GM21381 (cell line): ENCODE results near the gene LSG1.
"Not testable (repeated sequence)": the region's sequence is repeated elsewhere in the genome, so short reads cannot be mapped to it uniquely, and the experiment has no call there.

ENCODE experiments used
- ATAC-seq: cut with Tn5 transposase; IDR thresholded peaks from one replicate; pipeline ENCODE4 v1.9.1; 2021; ENCODE audit warnings: mild to moderate bottlenecking, moderate library complexity; ENCODE audit not compliant: unreplicated experiment

LSG1 gene

GRCh38 chr3:194619741-194620140, 52.2 kb downstream of the LSG1 start:
- ATAC-seq = no peak

GRCh38 chr3:194618858-194619608, 53.0 kb downstream of the LSG1 start:
- no peak for ATAC-seq

- ATAC-seq = no peak
Measured at GRCh38 chr3:194617827-194618226, 54.2 kb downstream of the LSG1 start.

GRCh38 chr3:194617143-194617671, 54.8 kb downstream of the LSG1 start:
- ATAC-seq = no peak

- ATAC-seq = no peak
Measured at GRCh38 chr3:194615226-194615625, 56.8 kb downstream of the LSG1 start.

- no peak for ATAC-seq
Measured at GRCh38 chr3:194612221-194612620, 59.8 kb downstream of the LSG1 start.

- no peak for ATAC-seq
Measured at GRCh38 chr3:194610689-194611088, 61.3 kb downstream of the LSG1 start.

- no peak for ATAC-seq
Measured at GRCh38 chr3:194609601-194610000, 62.4 kb downstream of the LSG1 start.

- ATAC-seq = no peak
Measured at GRCh38 chr3:194608981-194609380, 63.0 kb downstream of the LSG1 start.

- ATAC-seq = no peak
Measured at GRCh38 chr3:194607592-194608389, 64.2 kb downstream of the LSG1 start.

GRCh38 chr3:194606941-194607340, 65.0 kb downstream of the LSG1 start:
- no peak for ATAC-seq

GRCh38 chr3:194606163-194606562, 65.8 kb downstream of the LSG1 start:
- ATAC-seq = no peak

- ATAC-seq = not testable (repeated sequence)
Measured at GRCh38 chr3:194605314-194605713, 66.7 kb downstream of the LSG1 start.

GRCh38 chr3:194604837-194605236, 67.2 kb downstream of the LSG1 start:
- no peak for ATAC-seq

- ATAC-seq = no peak
Measured at GRCh38 chr3:194604126-194604525, 67.9 kb downstream of the LSG1 start.

- no peak for ATAC-seq
Measured at GRCh38 chr3:194602669-194603171, 69.3 kb downstream of the LSG1 start.

- ATAC-seq = no peak
Measured at GRCh38 chr3:194598771-194599557, 73.0 kb downstream of the LSG1 start.

GRCh38 chr3:194596906-194597305, 75.1 kb downstream of the LSG1 start:
- ATAC-seq = no peak

- ATAC-seq = no peak
Measured at GRCh38 chr3:194592798-194593752, 78.9 kb downstream of the LSG1 start.
